A673 (cell line): ENCODE measurements around the gene SLC5A3.

Source experiments
- CTCF ChIP-seq: fragments of 300-800, 200-600 bp; sonication (generic); conservative IDR thresholded peaks from 2 replicates; pipeline ENCODE4 v1.5.1; 2017; ENCODE audit warnings: low read depth, mild to moderate bottlenecking, antibody characterized with exemption, low read length, moderate library complexity, mixed read lengths
- EZH2 ChIP-seq: fragments of 200-600 bp; sonication (generic); IDR thresholded peaks from 2 replicates; pipeline ENCODE4 v1.6.1; 2017; ENCODE audit warnings: borderline replicate concordance, low read depth, mild to moderate bottlenecking, mixed read lengths, antibody characterized with exemption, low read length; ENCODE audit not compliant: poor library complexity, severe bottlenecking

- no peak for TF ChIP-seq CTCF
- TF ChIP-seq EZH2: no peak
Observed at GRCh38 chr21:34031835-34032370, 41.5 kb upstream of the SLC5A3 start.
